HCT116 (cell line): ENCODE data around the gene AGBL3.

ENCODE experiments used
- CTCF ChIP-seq, 3 experiments: fragments of 200-600 bp in 1 of 3; sonication (generic) in 1 of 3; IDR thresholded peaks in 2 of 3; conservative IDR thresholded peaks in 1 of 3; 2 replicates each; pipeline ENCODE4 v1.5.1; 2012 to 2017; ENCODE audit warnings: low read depth in 2 of 3, low read length in 2 of 3, antibody characterized with exemption in 1 of 3, borderline replicate concordance in 1 of 3, control low read depth in 1 of 3, mild to moderate bottlenecking in 1 of 3, mixed read lengths in 1 of 3, mixed run types in 1 of 3, moderate library complexity in 1 of 3; ENCODE audit not compliant: insufficient read depth in 1 of 3
- EZH2 ChIP-seq: fragments of 200-600 bp; sonication (generic); IDR thresholded peaks from 2 replicates; pipeline ENCODE4 v1.6.1; 2017; ENCODE audit warnings: antibody characterized with exemption, mixed run types
- POLR2AphosphoS5 ChIP-seq: IDR thresholded peaks from 2 replicates; pipeline ENCODE4 v1.6.1; 2011; ENCODE audit warnings: mild to moderate bottlenecking, low read depth, low read length, moderate library complexity
- REST ChIP-seq: IDR thresholded peaks from 2 replicates; pipeline ENCODE4 v1.6.1; 2012; ENCODE audit warnings: low read depth
- SIN3A ChIP-seq: IDR thresholded peaks from 2 replicates; pipeline ENCODE4 v1.6.1; 2012; ENCODE audit warnings: low read depth
- YY1 ChIP-seq: IDR thresholded peaks from 2 replicates; pipeline ENCODE4 v1.6.1; 2011; ENCODE audit warnings: low read length, low read depth, moderate library complexity, mild to moderate bottlenecking; ENCODE audit not compliant: insufficient replicate concordance; ENCODE audit errors: extremely low read depth
- ZBTB33 ChIP-seq: IDR thresholded peaks from 2 replicates; pipeline ENCODE4 v1.6.1; 2011; ENCODE audit warnings: mild to moderate bottlenecking, low read length, moderate library complexity; ENCODE audit not compliant: insufficient replicate concordance; ENCODE audit errors: extremely low read depth
- ZFX ChIP-seq: fragments of 450-650 bp; IDR thresholded peaks from 2 replicates; pipeline ENCODE4 v1.6.1; 2017

- TF ChIP-seq REST, result no peak
- no peak for TF ChIP-seq EZH2
- no peak for TF ChIP-seq SIN3A
- no peak for TF ChIP-seq POLR2AphosphoS5
- TF ChIP-seq CTCF (IDR thresholded peaks at IDR 0.05 in 2 of 3, conservative IDR thresholded peaks at IDR 0.05 in 1 of 3; ENCODE audit: borderline replicate concordance in 1 of 3, insufficient read depth in 1 of 3, low read depth in 2 of 3, low read length in 2 of 3), result no peak
- no peak for TF ChIP-seq ZBTB33
- TF ChIP-seq YY1, result no peak
- TF ChIP-seq ZFX, result no peak
Observed at GRCh38 chr7:135091717-135092116, 105.4 kb downstream of the AGBL3 start.
